Hepatic stellate cell (primary cell): ENCODE data around the gene SEMA4D.

Experiments used
- DNase-seq: peaks from one replicate; pipeline ENCODE4 v3.0.0; 2011; ENCODE audit warnings: low spot score

SEMA4D gene, protein sequence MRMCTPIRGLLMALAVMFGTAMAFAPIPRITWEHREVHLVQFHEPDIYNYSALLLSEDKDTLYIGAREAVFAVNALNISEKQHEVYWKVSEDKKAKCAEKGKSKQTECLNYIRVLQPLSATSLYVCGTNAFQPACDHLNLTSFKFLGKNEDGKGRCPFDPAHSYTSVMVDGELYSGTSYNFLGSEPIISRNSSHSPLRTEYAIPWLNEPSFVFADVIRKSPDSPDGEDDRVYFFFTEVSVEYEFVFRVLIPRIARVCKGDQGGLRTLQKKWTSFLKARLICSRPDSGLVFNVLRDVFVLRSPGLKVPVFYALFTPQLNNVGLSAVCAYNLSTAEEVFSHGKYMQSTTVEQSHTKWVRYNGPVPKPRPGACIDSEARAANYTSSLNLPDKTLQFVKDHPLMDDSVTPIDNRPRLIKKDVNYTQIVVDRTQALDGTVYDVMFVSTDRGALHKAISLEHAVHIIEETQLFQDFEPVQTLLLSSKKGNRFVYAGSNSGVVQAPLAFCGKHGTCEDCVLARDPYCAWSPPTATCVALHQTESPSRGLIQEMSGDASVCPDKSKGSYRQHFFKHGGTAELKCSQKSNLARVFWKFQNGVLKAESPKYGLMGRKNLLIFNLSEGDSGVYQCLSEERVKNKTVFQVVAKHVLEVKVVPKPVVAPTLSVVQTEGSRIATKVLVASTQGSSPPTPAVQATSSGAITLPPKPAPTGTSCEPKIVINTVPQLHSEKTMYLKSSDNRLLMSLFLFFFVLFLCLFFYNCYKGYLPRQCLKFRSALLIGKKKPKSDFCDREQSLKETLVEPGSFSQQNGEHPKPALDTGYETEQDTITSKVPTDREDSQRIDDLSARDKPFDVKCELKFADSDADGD

DNA sequence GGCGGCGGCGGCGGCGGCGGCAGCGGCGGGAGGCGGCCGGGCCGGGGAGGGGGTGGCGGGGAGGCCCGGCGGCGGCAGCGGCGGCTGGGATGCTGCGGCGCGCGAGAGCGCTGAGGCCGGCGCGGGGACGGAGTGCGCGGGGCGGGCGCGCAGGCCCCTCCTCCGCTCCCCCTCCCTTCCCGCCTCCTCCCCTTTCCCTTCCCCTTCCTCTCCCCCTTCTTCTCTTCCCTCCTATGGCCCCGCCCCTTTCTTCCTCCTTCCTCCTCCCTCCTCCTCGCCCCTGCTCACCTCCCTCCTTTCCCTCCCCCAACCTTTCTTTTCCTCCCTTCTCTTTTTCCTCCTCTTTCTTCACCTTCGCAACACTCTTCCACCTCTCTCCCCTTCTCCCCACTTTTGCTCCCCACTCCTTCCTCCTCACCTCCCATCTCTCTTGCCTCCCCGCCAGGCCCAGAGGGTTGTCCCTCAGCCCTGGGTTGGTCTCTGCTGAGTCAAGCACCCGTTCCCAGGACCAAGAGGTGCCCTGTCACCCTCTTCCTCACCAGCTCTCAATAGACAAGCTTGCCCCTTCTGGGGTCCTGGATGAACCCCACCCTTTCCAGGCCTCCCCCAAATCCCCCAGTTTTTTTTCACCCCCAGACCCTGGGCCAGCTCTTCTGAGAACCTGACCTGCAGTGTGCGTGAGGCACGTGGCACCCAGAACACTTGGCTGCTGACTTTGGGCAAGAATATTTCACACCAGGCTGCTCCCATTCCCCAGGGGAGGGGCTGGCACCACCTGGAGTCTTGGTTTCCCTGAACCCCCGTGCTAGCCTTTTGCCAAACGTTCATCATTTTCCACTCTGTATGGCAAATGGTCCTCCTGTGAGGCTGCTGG is at the start of gene SEMA4D:
TSS of gene SEMA4D (minus strand) at position 136 of the 874 bp plus-strand sequence. CDS start 92,657 bp downstream, outside the sequence.
- no peak for DNase-seq

DNA sequence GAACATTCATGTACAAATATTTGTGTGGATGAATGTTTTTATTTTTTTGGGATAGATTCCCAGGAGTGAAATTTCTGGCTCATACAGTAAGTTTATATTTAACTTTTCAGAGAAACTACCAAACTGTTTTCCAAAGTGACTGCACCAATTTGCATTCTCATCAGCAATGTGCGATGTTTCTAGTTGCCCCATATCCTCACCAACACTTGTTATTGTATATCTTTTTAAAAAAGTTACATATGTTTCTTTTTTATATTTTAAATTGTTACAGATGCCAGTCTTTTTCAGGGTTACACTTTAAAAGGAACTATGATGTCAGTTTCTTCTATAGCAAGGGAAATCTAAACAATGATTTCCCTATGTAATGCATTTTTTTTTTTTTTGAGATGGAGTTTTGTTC is 49.1 kb upstream of the SEMA4D start:
- no peak for DNase-seq

DNA sequence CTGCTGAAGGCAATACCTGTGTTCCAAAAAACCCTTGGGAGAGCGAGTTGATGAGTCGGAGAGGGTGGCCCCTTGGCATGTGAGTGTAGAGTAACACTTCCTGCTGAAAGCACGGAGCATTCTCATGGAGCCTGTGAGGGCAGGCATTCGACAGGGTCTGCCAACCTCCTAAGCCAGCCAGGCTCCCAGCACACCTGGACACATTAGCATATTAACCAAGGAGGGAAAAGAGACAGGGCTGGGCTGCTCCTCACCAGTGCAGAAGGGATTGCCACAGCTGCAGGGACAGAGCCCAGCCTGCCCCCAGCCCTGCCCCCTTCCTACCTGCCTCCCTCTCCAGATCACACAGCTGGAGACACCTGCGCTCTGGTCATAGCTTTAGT is 46.4 kb upstream of the SEMA4D start:
- DNase-seq = no peak

DNA sequence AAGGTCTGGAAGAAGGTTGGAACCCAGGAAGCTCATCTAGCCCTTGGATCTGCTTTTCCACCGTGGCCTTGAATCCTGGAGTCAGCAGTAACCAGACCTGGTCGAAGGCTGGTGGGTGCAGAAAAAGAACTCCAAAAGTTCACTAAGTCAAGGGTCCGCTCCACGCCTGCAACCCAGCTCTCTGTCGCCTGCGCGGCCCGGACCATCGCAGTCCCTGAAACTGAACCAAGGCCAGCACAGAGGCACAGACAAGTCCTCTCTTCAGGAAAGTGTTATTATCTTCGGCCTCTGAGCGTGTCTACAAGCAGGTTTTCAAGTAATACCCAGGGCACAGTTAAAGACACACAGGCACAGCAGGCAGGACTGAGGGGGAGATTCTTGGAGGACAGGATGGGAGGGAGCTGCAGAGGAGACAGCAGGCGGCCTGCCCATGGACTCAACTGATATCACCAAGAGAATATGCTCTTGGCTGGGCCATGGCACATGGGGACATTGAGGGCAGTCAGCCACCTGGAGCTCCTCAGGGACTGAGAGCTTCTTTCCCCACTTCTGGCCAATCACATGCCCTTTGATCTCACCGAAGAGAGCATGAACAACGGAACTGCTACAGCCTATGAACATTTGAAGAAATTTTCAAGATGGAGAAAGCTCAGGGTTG is 45.8 kb upstream of the SEMA4D start:
- DNase-seq = no peak

DNA sequence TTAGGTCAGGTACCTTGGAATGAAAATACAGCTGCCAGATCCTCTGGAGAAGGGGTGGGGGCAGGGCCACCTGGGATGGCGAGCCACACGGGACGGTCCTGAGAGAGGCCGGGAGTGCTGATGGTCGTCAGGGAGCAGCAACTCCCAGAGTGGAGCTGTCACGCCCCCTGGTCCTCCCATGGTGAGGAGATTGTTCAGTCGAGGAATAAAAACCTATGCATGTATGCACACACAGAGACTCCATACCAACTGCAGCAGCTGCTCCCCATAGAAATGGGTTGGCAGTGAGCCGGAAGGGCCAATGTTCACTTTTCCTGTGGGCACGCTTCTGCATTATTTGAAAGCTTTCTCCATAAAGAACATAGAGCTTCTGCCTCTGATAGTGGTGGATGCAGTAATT is 45.2 kb upstream of the SEMA4D start:
- DNase-seq = no peak

DNA sequence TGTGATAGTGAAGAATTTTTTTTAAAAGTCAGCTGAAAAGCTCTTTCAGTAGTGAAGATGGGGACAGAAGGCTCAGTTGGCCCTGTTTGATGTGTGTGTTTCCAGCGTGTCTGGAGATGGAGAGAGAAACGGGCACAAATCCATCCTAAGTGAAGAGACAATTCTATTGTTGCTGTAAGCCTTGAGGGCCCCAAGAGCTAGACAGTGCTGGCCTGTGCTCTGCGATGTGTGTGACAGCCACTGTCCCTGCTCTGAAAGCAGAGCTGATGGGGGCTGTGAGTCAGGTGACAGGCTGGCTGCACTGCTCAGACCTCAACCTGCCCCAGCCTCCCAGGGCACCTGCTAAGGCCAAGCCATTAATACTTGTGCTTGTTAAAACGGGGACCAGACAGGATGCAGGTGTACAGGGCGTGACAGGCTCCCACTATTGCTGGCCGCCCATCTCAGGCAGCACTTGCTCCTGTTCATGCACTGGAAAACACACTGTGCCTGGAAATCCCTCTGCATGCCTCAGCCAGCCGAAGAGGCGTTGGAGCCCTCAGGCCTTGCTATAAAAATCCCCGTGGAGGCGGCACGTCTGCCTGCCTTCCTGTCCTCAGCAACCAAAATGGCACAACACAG is 44.6 kb upstream of the SEMA4D start:
- DNase-seq = no peak

DNA sequence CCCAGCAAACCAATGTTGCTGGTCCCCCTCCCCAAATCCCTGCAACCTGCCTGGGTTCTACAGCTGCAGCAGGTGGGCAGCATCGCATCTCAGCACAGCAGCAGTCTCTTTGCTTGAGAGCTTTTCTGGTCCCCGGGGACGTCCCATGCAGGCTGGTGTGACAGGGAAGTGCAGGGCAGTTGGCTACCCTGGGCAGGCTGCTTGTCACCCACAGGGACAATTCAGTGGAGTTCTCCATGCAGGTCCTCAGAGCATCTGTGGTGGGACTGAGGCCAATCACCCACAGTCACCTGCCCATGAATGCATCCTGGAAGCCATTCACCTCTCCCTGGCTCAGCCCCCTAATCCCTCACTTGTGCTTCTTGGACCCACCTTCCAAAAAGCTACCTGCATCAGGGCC is 43.9 kb upstream of the SEMA4D start:
- no peak for DNase-seq

DNA sequence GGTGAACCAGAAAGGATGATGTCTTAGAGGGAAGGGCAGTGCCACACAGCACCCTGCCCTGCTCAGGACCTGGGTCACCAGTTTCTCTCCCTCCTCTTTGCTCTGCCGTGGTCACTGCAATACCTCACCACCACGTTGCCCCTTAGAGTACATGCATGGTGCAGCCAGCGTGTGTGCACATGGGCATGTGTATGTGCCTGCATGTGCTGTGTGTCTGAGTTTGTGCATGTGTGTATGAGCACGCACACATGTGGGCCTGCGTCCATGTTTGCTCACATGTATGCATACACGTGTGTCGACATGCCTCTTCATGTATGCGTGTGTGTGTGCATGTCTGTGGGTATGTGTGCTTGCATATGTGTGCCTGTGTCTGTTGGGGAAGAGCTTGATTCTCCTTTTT is 41.5 kb upstream of the SEMA4D start:
- no peak for DNase-seq

DNA sequence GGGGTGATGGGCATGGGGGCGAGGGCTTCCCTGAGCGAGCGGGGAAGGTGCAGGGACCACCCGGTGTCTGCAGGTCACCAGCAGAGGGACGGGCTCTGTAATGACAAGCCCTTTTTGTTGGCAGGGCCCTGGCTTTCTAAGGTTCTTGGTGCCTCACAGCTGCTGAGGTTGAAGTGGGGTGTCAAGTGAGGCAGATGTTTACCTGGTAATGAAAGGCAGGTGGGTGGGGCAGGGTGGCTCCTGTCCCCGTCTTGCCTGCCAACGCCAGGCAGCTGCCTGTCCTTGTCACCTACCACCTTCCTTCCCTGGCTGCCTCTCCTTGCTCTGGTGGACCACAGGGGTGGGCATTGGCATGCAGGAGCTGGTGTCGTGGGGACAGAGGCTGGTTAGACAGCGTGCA is 41.0 kb upstream of the SEMA4D start:
- DNase-seq = no peak

DNA sequence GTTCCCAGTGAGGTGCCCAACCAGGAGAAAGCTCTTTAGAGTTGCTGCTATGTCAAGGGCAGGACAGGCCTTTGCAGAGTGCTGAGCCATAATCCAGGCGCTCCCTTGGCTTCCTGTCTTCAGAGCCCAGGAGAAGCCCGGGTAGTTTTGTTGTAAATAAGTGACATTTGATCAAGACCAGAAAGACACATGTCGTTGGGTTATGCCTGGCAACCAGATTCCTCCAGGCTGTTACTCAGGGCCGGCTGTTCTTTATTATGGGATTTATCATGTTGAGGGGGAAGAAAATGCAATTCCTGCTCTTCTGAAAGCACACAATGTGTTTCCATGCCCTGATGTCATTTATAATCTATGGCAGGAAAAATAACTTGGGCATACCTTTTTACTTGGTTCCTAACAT is 39.3 kb upstream of the SEMA4D start:
- no peak for DNase-seq

DNA sequence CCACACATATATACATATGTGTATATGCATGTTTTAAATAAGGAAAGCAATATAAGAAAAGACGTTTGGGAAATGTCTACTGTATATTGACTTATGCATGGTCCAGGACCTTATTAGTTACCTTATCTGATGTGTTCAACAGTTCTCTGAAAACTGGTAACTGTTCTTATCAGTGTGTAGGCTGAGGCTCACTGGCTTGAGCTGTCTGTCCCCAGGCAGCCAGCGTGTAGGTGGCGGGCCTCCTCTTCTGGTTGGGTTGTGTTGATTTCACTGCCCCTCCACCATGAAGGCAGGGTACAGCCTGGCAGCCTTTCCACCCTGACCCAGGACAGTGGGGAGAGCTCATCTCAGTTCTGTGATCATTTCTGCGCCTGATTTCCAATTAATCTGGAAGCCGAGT is 38.7 kb upstream of the SEMA4D start:
- DNase-seq = no peak

DNA sequence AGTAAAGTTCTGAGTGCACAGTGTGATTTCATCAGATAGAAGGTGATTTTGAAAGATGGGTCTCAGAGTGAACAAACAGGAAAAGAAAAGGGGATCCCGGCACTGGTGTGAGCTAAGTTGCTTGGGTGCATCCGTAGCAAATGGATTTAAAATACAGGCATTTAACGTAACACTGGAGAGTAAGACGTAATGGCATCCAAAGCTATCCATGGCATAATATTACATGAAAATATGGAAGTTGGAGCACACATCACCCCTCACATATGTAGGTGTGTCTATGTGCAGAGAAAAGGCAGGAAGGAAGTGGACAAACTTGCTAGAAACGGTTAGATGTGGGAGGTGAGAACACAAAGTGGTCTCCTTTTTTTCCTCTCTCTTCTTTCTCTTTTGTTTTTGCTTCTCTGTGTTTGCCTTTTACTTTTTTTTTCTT is 38.2 kb upstream of the SEMA4D start:
- no peak for DNase-seq

DNA sequence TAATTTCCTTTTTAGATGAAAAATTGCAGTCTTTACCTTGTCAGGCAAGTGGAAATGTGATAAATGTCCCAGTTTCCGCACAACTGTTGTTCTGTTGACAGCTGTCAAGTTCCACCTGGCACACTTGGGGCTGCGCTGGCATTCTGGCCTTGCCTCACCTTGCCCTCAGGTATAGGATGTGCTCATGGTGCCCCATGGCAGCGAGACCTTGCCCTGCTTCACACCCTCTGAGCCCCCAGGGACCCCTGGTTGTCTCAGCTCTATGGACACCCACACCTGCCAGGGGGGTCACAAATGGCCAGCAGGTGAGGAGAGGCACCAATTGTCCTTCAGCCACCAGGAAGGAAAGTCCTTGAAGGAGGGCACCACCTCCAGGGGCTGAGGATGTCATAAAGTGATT is 37.5 kb upstream of the SEMA4D start:
- DNase-seq = no peak

DNA sequence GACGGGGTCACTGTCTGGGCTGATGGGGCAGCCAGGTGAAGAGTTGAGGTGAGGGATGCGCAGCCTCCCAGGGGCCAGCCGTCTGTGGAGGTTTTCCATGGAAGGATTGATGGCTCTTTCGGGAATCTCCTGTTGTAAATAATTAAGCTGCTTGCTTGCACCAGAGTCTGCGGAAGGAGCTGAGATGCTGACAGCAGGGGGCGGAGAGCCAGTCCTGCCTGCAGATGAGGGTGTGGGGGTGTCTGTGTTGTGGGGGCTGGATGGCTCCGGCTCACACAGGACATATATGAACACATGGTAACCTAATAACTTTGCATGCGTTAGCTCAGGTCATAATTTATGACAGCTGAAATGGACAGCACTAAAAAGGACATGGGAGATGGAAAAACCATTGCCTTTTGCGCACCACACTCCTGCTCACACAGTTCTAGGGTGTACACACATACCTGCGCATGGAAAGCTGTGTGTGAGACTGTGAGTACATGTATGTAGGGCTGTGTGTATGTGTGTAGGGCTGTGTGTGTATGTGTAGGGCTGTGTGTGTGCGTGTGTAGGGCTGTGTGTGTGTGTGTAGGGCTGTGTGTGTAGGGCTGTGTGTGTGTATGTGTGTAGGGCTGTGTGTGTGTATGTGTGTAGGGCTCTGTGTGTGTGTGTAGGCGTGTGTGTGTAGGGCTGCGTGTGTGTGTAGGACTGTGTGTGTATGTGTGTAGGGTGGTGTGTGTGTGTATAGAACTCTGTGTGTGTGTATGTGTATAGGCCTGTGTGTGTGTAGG is 36.8 kb upstream of the SEMA4D start:
- no peak for DNase-seq

DNA sequence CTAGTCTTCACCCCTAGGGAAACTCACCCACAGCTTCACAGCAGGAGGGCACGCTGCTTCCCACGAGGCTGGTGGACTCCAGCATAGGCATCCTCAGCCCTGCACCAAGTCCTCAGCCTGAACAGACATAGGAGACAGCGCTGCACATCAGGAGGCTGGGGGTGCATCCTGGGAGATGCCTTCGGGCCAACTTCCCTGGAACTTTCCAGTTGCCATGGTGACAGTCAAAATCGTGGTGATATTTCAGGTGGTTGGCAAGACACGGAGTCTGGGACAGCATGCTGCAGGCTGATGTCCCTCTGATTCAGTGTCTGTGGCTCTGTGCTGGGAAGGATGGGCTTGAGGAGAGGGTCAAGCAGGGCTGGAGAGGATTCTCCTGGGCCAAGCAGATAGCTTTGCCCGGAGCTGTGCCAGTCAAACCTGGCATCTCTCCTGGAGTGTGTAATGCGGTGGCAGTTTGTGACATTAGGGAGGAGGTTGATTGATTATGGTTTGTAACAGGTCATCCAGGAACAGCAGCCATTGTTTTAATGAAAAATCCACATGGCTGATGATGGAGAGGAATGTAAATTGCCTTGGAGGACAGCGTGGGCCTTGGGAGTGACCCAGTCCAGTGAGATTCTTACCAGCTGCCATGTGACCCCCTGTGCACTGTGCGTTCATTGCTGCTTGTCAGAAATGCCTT is 35.6 kb upstream of the SEMA4D start:
- no peak for DNase-seq

DNA sequence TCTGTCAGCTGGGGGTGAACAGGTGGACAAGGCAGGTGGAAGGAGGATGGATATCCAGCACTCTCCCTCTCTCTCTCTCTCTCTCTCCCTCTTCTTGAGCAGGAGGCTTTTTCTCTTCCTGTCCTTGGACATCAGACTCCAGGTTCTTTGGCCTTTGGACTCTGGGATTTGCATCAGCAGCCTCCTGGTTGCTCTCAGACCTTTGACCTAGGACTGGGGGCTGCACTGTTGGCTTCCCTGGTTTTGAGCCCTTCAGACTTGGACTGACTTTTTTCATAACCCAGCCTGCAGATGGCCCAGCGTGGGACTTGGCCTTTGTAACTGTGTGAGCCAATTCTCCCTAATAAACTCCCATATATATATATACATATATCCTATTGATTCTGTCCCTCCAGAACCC is 35.0 kb upstream of the SEMA4D start:
- DNase-seq = no peak

DNA sequence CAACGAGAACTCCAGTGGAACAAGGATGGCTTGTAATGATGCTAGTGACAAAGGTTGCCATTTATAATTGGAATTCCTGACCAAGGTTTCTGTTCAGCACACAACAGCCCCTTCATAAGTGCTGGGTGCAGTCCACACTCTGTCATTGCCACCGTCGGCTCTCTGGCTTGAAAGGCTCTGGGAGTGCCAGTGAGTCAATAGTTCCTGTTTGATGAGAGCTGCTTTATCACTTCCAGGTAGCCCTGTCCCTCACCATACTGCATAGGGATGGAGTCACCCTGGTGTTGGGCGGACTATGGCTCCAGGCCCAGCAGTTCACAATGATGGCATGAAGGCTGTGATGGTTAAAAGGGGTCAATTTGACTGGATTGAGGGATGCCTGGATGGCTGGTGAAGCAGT is 34.6 kb upstream of the SEMA4D start:
- no peak for DNase-seq

DNA sequence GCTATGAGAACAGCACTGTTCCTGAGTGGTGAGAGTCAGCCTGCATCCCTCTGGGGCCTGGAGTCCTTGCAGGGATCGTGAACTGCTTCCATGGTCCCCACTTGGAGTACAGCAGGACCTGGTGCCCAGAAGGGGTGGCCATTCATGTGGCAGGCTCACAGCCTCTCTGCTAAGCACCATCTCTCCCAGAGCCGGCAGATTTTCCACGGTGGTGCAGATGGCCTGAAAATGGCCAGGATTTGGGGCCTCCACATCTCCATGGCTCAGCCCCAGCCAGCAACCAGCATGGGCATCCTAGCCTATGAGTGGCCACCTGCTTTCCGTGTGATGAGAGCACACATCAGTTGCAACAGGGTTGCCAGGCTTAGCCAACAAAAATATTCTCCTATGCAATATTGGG is 33.9 kb upstream of the SEMA4D start:
- no peak for DNase-seq

DNA sequence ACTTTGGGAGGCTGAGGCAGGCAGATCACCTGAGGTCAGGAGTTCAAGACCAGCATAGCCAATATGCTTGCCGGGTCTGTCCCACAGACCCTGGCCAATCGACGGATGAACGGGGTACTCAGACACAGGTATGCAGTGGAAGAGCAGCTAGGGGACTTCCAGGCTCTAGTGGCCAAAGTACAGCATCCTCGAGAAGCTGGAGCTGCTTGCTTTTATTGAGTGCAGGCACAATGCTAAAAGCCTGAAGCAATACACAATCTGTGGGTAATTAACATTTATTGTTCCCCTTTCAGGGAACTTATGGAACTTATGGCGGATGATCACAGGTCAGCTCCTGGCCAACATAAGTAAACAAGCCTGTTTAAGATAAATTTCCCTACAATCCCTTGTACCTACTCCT is 32.8 kb upstream of the SEMA4D start:
- no peak for DNase-seq
